HepG2 (cell line): ENCODE data around the gene NDC80. TPM values are rescaled to one million over a fixed set of nuclear protein-coding genes. Genes with fewer than 3 reads are reported as not detected.

Source experiments
- ATAC-seq: fragments of 200-7000 bp; cut with Tn5 transposase; 3 replicates; pipeline ENCODE4 v1.9.1; 2020; ENCODE audit warnings: mild to moderate bottlenecking, moderate library complexity
- BruUV-seq: library from RNA; stranded (reverse); fragments of 400-500 nt; replicated peaks from 2 replicates; lab custom pipeline; 2021; lab: Mats Ljungman, UMichigan
- CTCF ChIA-PET: fragments of 300-600 bp; formaldehyde crosslinking; extraction: SDS; loops from one replicate; lab custom pipeline; 2021; ENCODE audit warnings: low total read pairs, inconsistent platforms, low intra/inter-chr PET ratio; lab: Yijun Ruan, JAX
- POLR2A ChIA-PET: fragments of 350-600 bp; sonication (Branson Sonifier 250); formaldehyde crosslinking; loops from one replicate; lab custom pipeline; 2020; ENCODE audit warnings: antibody characterized with exemption, inconsistent platforms; lab: Yijun Ruan, JAX
- DNase-seq: peaks from one replicate; pipeline ENCODE4 v3.0.0-alpha.2; 2015; ENCODE audit warnings: low spot score
- FAIRE-seq: peaks from 3 replicates; lab custom pipeline; 2011; peaks lifted over from hg19 to GRCh38; lab: Jason Lieb, UNC
- H2AFZ ChIP-seq: one replicate; pipeline ENCODE4 v1.6.1; 2011; ENCODE audit warnings: low read length, inconsistent platforms
- H3K27ac ChIP-seq: fragments of 300-600 bp; 3 replicates; pipeline ENCODE4 v1.8.0; 2011; ENCODE audit warnings: mixed run types, mild to moderate bottlenecking, mixed read lengths, low read length, inconsistent platforms; ENCODE audit not compliant: insufficient read depth; ENCODE audit errors: extremely low read length
- H3K27me3 ChIP-seq, 2 experiments: fragments of 200-600 bp in 1 of 2; 2 replicates in 1 of 2; 3 replicates in 1 of 2; pipeline versions ENCODE4 v1.6.0 to v1.8.0; 2011; ENCODE audit warnings: low read length in 2 of 2, mild to moderate bottlenecking in 2 of 2, moderate library complexity in 2 of 2, inconsistent platforms in 1 of 2; ENCODE audit not compliant: insufficient read depth in 2 of 2, control insufficient read depth in 1 of 2
- H3K36me3 ChIP-seq, 2 experiments: fragments of 200-600 bp in 1 of 2; replicated peaks in 1 of 2; 2 replicates in 1 of 2; 3 replicates in 1 of 2; pipeline versions ENCODE4 v1.5.1 to v1.8.0; 2011; ENCODE audit warnings: low read length in 2 of 2, inconsistent platforms in 1 of 2; ENCODE audit not compliant: insufficient read depth in 2 of 2, control insufficient read depth in 1 of 2
- H3K4me1 ChIP-seq: 2 replicates; pipeline ENCODE4 v1.5.1; 2012; ENCODE audit warnings: low read length, inconsistent platforms; ENCODE audit not compliant: insufficient read depth
- H3K4me2 ChIP-seq: 2 replicates; pipeline ENCODE4 v1.6.0; 2011; ENCODE audit warnings: low read depth, low read length, inconsistent platforms
- H3K4me3 ChIP-seq, 3 experiments: fragments of 200-600 bp in 1 of 3; sonication (generic), shearing (Covaris generic) in 1 of 3; replicated peaks in 1 of 3; 2 replicates each; pipeline ENCODE4 v1.5.1; 2011 to 2016; ENCODE audit warnings: low read length in 3 of 3, inconsistent platforms in 2 of 3, low read depth in 2 of 3, mild to moderate bottlenecking in 2 of 3, control low read depth in 1 of 3, mixed read lengths in 1 of 3; ENCODE audit not compliant: insufficient read depth in 1 of 3
- H3K79me2 ChIP-seq: one replicate; pipeline ENCODE4 v1.6.1; 2011; ENCODE audit warnings: low read length, inconsistent platforms; ENCODE audit not compliant: insufficient read depth
- H3K9ac ChIP-seq: 2 replicates; pipeline ENCODE4 v1.6.0; 2011; ENCODE audit warnings: mild to moderate bottlenecking, low read depth, low read length, inconsistent platforms; ENCODE audit not compliant: insufficient read depth
- H3K9me3 ChIP-seq: 2 replicates; pipeline ENCODE4 v1.5.1; 2012; ENCODE audit warnings: mild to moderate bottlenecking, low read length
- H4K20me1 ChIP-seq: 2 replicates; pipeline ENCODE4 v1.6.0; 2011; ENCODE audit warnings: inconsistent platforms, mild to moderate bottlenecking, low read length, moderate library complexity; ENCODE audit not compliant: insufficient read depth
- ATF2 ChIP-seq: sonication (generic); formaldehyde crosslinking; IDR thresholded peaks from 2 replicates; pipeline ENCODE4 v1.4.0; 2020; ENCODE audit warnings: missing genetic modification reagents
- CEBPB ChIP-seq: IDR thresholded peaks from 2 replicates; pipeline ENCODE4 v1.6.1; 2011; ENCODE audit warnings: low read depth, low read length, improper control_type of control experiment, borderline replicate concordance
- CTCF ChIP-seq: sonication (generic); formaldehyde crosslinking; IDR thresholded peaks from 2 replicates; pipeline ENCODE4 v1.5.0; 2020; ENCODE audit warnings: mild to moderate bottlenecking, missing genetic modification reagents, moderate library complexity
- ELF4 ChIP-seq: sonication (generic); formaldehyde crosslinking; IDR thresholded peaks from 2 replicates; pipeline ENCODE4 v1.5.0; 2020; ENCODE audit warnings: missing genetic modification reagents, mild to moderate bottlenecking, moderate library complexity, borderline replicate concordance
- EP300 ChIP-seq, 3 experiments: sonication (generic) in 1 of 3; formaldehyde crosslinking in 1 of 3; IDR thresholded peaks; 2 replicates each; pipeline versions ENCODE4 v1.5.1 to v1.6.1; 2011 to 2020; ENCODE audit warnings: low read depth in 2 of 3, low read length in 2 of 3, borderline replicate concordance in 1 of 3, improper control_type of control experiment in 1 of 3, mild to moderate bottlenecking in 1 of 3, missing genetic modification reagents in 1 of 3, moderate library complexity in 1 of 3
- FOXA3 ChIP-seq: IDR thresholded peaks from 2 replicates; pipeline ENCODE4 v1.6.1; 2016; ENCODE audit warnings: missing genetic modification reagents, missing compliant biosample characterization
- GTF3A ChIP-seq: sonication (generic); formaldehyde crosslinking; conservative IDR thresholded peaks from 2 replicates; pipeline ENCODE4 v1.4.0; 2020; ENCODE audit warnings: mild to moderate bottlenecking, missing genetic modification reagents
- HHEX ChIP-seq: IDR thresholded peaks from 2 replicates; pipeline ENCODE4 v1.6.1; 2016; ENCODE audit warnings: control low read depth
- KMT2B ChIP-seq: IDR thresholded peaks from 2 replicates; pipeline ENCODE4 v1.6.1; 2016; ENCODE audit warnings: missing genetic modification reagents, missing compliant biosample characterization
- POGK ChIP-seq: sonication (generic); formaldehyde crosslinking; conservative IDR thresholded peaks from 2 replicates; pipeline ENCODE4 v1.8.0; 2022; ENCODE audit warnings: mild to moderate bottlenecking, moderate library complexity, missing genetic modification reagents
- POGZ ChIP-seq: sonication (generic); formaldehyde crosslinking; IDR thresholded peaks from 2 replicates; pipeline ENCODE4 v1.4.0; 2020; ENCODE audit warnings: mild to moderate bottlenecking, missing genetic modification reagents
- SIX1 ChIP-seq: sonication (generic); formaldehyde crosslinking; IDR thresholded peaks from 2 replicates; pipeline ENCODE4 v1.4.0; 2020; ENCODE audit warnings: missing genetic modification reagents, borderline replicate concordance
- STAG1 ChIP-seq: sonication (generic); formaldehyde crosslinking; IDR thresholded peaks from 2 replicates; pipeline ENCODE4 v1.4.0; 2020; ENCODE audit warnings: missing genetic modification reagents
- ZFX ChIP-seq: sonication (generic); formaldehyde crosslinking; IDR thresholded peaks from 2 replicates; pipeline ENCODE4 v1.4.0; 2020; ENCODE audit warnings: mild to moderate bottlenecking, low read depth, missing genetic modification reagents, moderate library complexity
- ZMYM2 ChIP-seq: sonication (generic); formaldehyde crosslinking; IDR thresholded peaks from 2 replicates; pipeline ENCODE4 v1.8.0; 2022; ENCODE audit warnings: mild to moderate bottlenecking, missing genetic modification reagents
- ZNF143 ChIP-seq: sonication (generic); formaldehyde crosslinking; IDR thresholded peaks from 2 replicates; pipeline ENCODE4 v1.4.0; 2020; ENCODE audit warnings: missing genetic modification reagents
- ZNF234 ChIP-seq: sonication (generic); formaldehyde crosslinking; conservative IDR thresholded peaks from 2 replicates; pipeline ENCODE4 v1.5.1; 2020; ENCODE audit warnings: mild to moderate bottlenecking, missing genetic modification reagents
- ZNF713 ChIP-seq: sonication (generic); formaldehyde crosslinking; IDR thresholded peaks from 2 replicates; pipeline ENCODE4 v1.4.0; 2020; ENCODE audit warnings: mild to moderate bottlenecking, missing genetic modification reagents
- ZNF850 ChIP-seq: sonication (generic); formaldehyde crosslinking; conservative IDR thresholded peaks from 2 replicates; pipeline ENCODE4 v1.9.0; 2021; ENCODE audit warnings: mild to moderate bottlenecking, missing genetic modification reagents
- ZNF879 ChIP-seq: sonication (generic); formaldehyde crosslinking; IDR thresholded peaks from 2 replicates; pipeline ENCODE4 v1.8.1; 2023; ENCODE audit warnings: missing genetic modification reagents
- WGBS: methylation state at CpG from one replicate; pipeline ENCODE4 v1.1.6; 2017; ENCODE audit warnings: low lambda C conversion rate; 5-methylcytosine and 5-hydroxymethylcytosine counted together
- in situ Hi-C: cut with HindIII; loops from 2 replicates; pipeline ENCODE4 v1.10.0; 2017; ENCODE audit warnings: low pct_unique_long_range_greater_than_20kb; ENCODE audit not compliant: extremely low pct_ligation_motif_present
- intact Hi-C: fragments of 100-400 bp; cut with micrococcal nuclease; formaldehyde crosslinking; loops from one replicate; pipeline ENCODE4 v1.10.0; 2022; ENCODE audit not compliant: unreplicated experiment
- polyA plus RNA-seq, 8 experiments: library from polyadenylated mRNA; depleted of rRNA in 3 of 8; stranded (reverse) in 7 of 8; unstranded in 1 of 8; fragments of >200 nt; fragmentation: Illumina TruSeq in 4 of 8; extraction: Trizol in 4 of 8; gene quantifications; 2 replicates each; pipeline versions ENCODE4 v1.2.1 to v1.2.3, GENCODE V29; 2011 to 2016; ENCODE audit warnings: low read depth in 4 of 8, missing spikeins in 1 of 8, mixed read lengths in 1 of 8; ENCODE audit not compliant: insufficient read depth in 1 of 8
- total RNA-seq, 5 experiments: library from RNA; depleted of rRNA; stranded (reverse); fragments of >200 nt; fragmentation: Illumina TruSeq; extraction: Trizol; gene quantifications; 2 replicates each; pipeline ENCODE4 v1.2.3, GENCODE V29; 2016; ENCODE audit warnings: low read depth in 1 of 5

The NDC80 gene
- total and polyA plus RNA-seq, 2 of the 13 experiments (the other 11 are each of a cell fraction or from before 2014, with no cell fraction given), result 9.6 to 33.0 TPM

- intact Hi-C loops, result loop anchor here (2.0 kb wide), 1 partner anchor 443 kb away; no protein-coding TSS in a partner anchor
- WGBS, result 54% methylated on average over 4 of the region's 4 CpGs
- H3K4me2 ChIP-seq, result no peak overlapping the region
- DNase-seq, result peak; percentile 20
- H3K4me3 ChIP-seq, result no peak overlapping the region
- no peaks in the 10 kb centered on the region for H3K79me2 ChIP-seq
- no peaks in the 10 kb centered on the region for H3K4me1 ChIP-seq
- no peaks in the 10 kb centered on the region for H4K20me1 ChIP-seq
- no peak overlapping the region for H3K27ac ChIP-seq
- in situ Hi-C loops, result loop anchor here (25.0 kb wide), 2 partner anchors 210 to 960 kb away; no protein-coding TSS in a partner anchor
- H3K36me3 ChIP-seq, result peaks cover 5 to 12% of the 10 kb centered on the region in 2 experiments; a peak in 4 of 5 replicates
- peak; percentile 48; the same call in 2 of the 3 replicates for ATAC-seq
- no peaks in the 10 kb centered on the region for H3K27me3 ChIP-seq
- ChIA-PET POLR2A (no interaction called here), CTCF (interaction anchor here (1.2 kb wide), 1 partner anchor 442 kb away, joined by 4 read pairs; no protein-coding TSS in a partner anchor)
- no peaks in the 10 kb centered on the region for H3K9me3 ChIP-seq
- FAIRE-seq, result peak; percentile 72
- no peak overlapping the region for H2AFZ ChIP-seq
- BruUV-seq, result no TSS peak
- H3K9ac ChIP-seq, result no peak overlapping the region
- TF ChIP-seq CEBPB, result no peak
- no peak for TF ChIP-seq EP300 (IDR thresholded peaks at IDR 0.05; ENCODE audit: low read depth in 2 of 2, low read length in 2 of 2)
- no peak for TF ChIP-seq EP300 (CRISPR knock-in tag; IDR thresholded peaks at IDR 0.05; ENCODE audit: borderline replicate concordance)
- no peak for TF ChIP-seq POGK
- TF ChIP-seq STAG1 (CRISPR knock-in tag), result peak; percentile 52
- peak; percentile 47 for TF ChIP-seq CTCF
- TF ChIP-seq POGZ (CRISPR knock-in tag), result no peak
- no peak for TF ChIP-seq ZNF713 (CRISPR knock-in tag)
- TF ChIP-seq ZMYM2, result no peak
- no peak for TF ChIP-seq ZNF234 (CRISPR knock-in tag)
- TF ChIP-seq ZNF879 (CRISPR knock-in tag), result no peak
- TF ChIP-seq ELF4, result no peak
- TF ChIP-seq FOXA3 (CRISPR knock-in tag), result 0 out of 2 replicates have a peak, but pooled peaks have one; percentile 14
- no peak for TF ChIP-seq ATF2 (CRISPR knock-in tag)
- no peak for TF ChIP-seq GTF3A
- no peak for TF ChIP-seq ZFX (CRISPR knock-in tag)
- TF ChIP-seq SIX1 (CRISPR knock-in tag), result no peak
- no peak for TF ChIP-seq ZNF850
- TF ChIP-seq HHEX (CRISPR knock-in tag), result no peak
- no peak for TF ChIP-seq ZNF143
- TF ChIP-seq KMT2B (CRISPR knock-in tag), result no peak
Observed at GRCh38 chr18:2547477-2548087, 23.8 kb upstream of the NDC80 start.
